ENCODE results near the gene LAMA2. TPM values are rescaled to one million over a fixed set of nuclear protein-coding genes. Genes with fewer than 3 reads are reported as not detected.

Gene LAMA2
- total and polyA plus RNA-seq, 2 donors (not counting 1 experiment from before 2014, with no cell fraction given), result 19.5 to 67.5 TPM

- Histone ChIP-seq H3K4me2 (ENCODE audit: extremely low read depth, insufficient read depth, low read length) (no peak overlapping the region), H3K79me2 (ENCODE audit: control insufficient read depth, insufficient read depth, low read length) (no peaks in the 10 kb centered on the region), H3K9me3 (ENCODE audit: control insufficient read depth, insufficient read depth, low read depth, low read length) (no peaks in the 10 kb centered on the region), H3K9ac (ENCODE audit: insufficient read depth, low read length) (no peak overlapping the region), H3K4me1 (ENCODE audit: control insufficient read depth, extremely low read depth, insufficient read depth, low read length) (no peaks in the 10 kb centered on the region), H3K36me3 (ENCODE audit: control insufficient read depth, insufficient read depth, low read length) (no peaks in the 10 kb centered on the region), H2AFZ (ENCODE audit: low read length) (no peak overlapping the region), H3K27ac (ENCODE audit: insufficient read depth, low read length) (no peak overlapping the region), H4K20me1 (ENCODE audit: control insufficient read depth, extremely low read depth, insufficient read depth, low read length) (no peaks in the 10 kb centered on the region), H3K4me3 (replicated peaks in 1 of 4; ENCODE audit: control extremely low read depth in 1 of 4, insufficient read depth in 1 of 4, low read depth in 3 of 4, low read length in 4 of 4) (no peak overlapping the region), H3K27me3 (ENCODE audit: control insufficient read depth, insufficient read depth, low read length) (no peaks in the 10 kb centered on the region)
- no peak for DNase-seq (ENCODE audit: low read depth in 2 of 2)
- TF ChIP-seq CTCF (conservative IDR thresholded peaks at IDR 0.05 in 1 of 2, IDR thresholded peaks at IDR 0.05 in 1 of 2; ENCODE audit: low read depth in 1 of 2, low read length in 2 of 2), result no peak
- no peak for TF ChIP-seq EZH2 (IDR thresholded peaks at IDR 0.05; ENCODE audit: low read length, missing control alignments)
These were observed 593.3 kb downstream of the LAMA2 start for GRCh38 chr6:129476248-129476564.

GRCh38 chr6:129476810-129477209 lies 593.9 kb downstream of the LAMA2 start:
- no peak overlapping the region for H3K9ac ChIP-seq (ENCODE audit: insufficient read depth, low read length)
- no peaks in the 10 kb centered on the region for H3K9me3 ChIP-seq (ENCODE audit: control insufficient read depth, insufficient read depth, low read depth, low read length)
- no peaks in the 10 kb centered on the region for H3K79me2 ChIP-seq (ENCODE audit: control insufficient read depth, insufficient read depth, low read length)
- no peaks in the 10 kb centered on the region for H3K36me3 ChIP-seq (ENCODE audit: control insufficient read depth, insufficient read depth, low read length)
- H4K20me1 ChIP-seq (ENCODE audit: control insufficient read depth, extremely low read depth, insufficient read depth, low read length), result no peaks in the 10 kb centered on the region
- no peak for TF ChIP-seq CTCF (conservative IDR thresholded peaks at IDR 0.05 in 1 of 2, IDR thresholded peaks at IDR 0.05 in 1 of 2; ENCODE audit: low read depth in 1 of 2, low read length in 2 of 2)
- no peak for TF ChIP-seq EZH2 (IDR thresholded peaks at IDR 0.05; ENCODE audit: low read length, missing control alignments)
- H3K4me1 ChIP-seq (ENCODE audit: control insufficient read depth, extremely low read depth, insufficient read depth, low read length), result no peaks in the 10 kb centered on the region
- no peak overlapping the region for H3K4me2 ChIP-seq (ENCODE audit: extremely low read depth, insufficient read depth, low read length)
- no peaks in the 10 kb centered on the region for H3K27me3 ChIP-seq (ENCODE audit: control insufficient read depth, insufficient read depth, low read length)
- H2AFZ ChIP-seq (ENCODE audit: low read length), result no peak overlapping the region
- H3K4me3 ChIP-seq (replicated peaks in 1 of 4; ENCODE audit: control extremely low read depth in 1 of 4, insufficient read depth in 1 of 4, low read depth in 3 of 4, low read length in 4 of 4), result no peak overlapping the region
- no peak for DNase-seq (ENCODE audit: low read depth in 2 of 2)
- H3K27ac ChIP-seq (ENCODE audit: insufficient read depth, low read length), result no peak overlapping the region

GRCh38 chr6:129478379-129478778 lies 595.4 kb downstream of the LAMA2 start:
- no peaks in the 10 kb centered on the region for H3K79me2 ChIP-seq (ENCODE audit: control insufficient read depth, insufficient read depth, low read length)
- no peaks in the 10 kb centered on the region for H4K20me1 ChIP-seq (ENCODE audit: control insufficient read depth, extremely low read depth, insufficient read depth, low read length)
- H2AFZ ChIP-seq (ENCODE audit: low read length), result no peak overlapping the region
- no peak overlapping the region for H3K4me3 ChIP-seq (replicated peaks in 1 of 4; ENCODE audit: control extremely low read depth in 1 of 4, insufficient read depth in 1 of 4, low read depth in 3 of 4, low read length in 4 of 4)
- H3K36me3 ChIP-seq (ENCODE audit: control insufficient read depth, insufficient read depth, low read length), result no peaks in the 10 kb centered on the region
- TF ChIP-seq CTCF (conservative IDR thresholded peaks at IDR 0.05 in 1 of 2, IDR thresholded peaks at IDR 0.05 in 1 of 2; ENCODE audit: low read depth in 1 of 2, low read length in 2 of 2) (no peak), EZH2 (IDR thresholded peaks at IDR 0.05; ENCODE audit: low read length, missing control alignments) (no peak)
- H3K9ac ChIP-seq (ENCODE audit: insufficient read depth, low read length), result no peak overlapping the region
- H3K9me3 ChIP-seq (ENCODE audit: control insufficient read depth, insufficient read depth, low read depth, low read length), result no peaks in the 10 kb centered on the region
- H3K27me3 ChIP-seq (ENCODE audit: control insufficient read depth, insufficient read depth, low read length), result no peaks in the 10 kb centered on the region
- DNase-seq (ENCODE audit: low read depth in 2 of 2), result no peak
- H3K27ac ChIP-seq (ENCODE audit: insufficient read depth, low read length), result no peak overlapping the region
- H3K4me2 ChIP-seq (ENCODE audit: extremely low read depth, insufficient read depth, low read length), result no peak overlapping the region
- H3K4me1 ChIP-seq (ENCODE audit: control insufficient read depth, extremely low read depth, insufficient read depth, low read length), result no peaks in the 10 kb centered on the region

Measured in fibroblast of lung (primary cell).